Measurements from ENCODE around the gene USP22.
"Not testable (repeated sequence)": the region's sequence is repeated elsewhere in the genome, so short reads cannot be mapped to it uniquely, and the experiment has no call there.

Gene USP22

DNA sequence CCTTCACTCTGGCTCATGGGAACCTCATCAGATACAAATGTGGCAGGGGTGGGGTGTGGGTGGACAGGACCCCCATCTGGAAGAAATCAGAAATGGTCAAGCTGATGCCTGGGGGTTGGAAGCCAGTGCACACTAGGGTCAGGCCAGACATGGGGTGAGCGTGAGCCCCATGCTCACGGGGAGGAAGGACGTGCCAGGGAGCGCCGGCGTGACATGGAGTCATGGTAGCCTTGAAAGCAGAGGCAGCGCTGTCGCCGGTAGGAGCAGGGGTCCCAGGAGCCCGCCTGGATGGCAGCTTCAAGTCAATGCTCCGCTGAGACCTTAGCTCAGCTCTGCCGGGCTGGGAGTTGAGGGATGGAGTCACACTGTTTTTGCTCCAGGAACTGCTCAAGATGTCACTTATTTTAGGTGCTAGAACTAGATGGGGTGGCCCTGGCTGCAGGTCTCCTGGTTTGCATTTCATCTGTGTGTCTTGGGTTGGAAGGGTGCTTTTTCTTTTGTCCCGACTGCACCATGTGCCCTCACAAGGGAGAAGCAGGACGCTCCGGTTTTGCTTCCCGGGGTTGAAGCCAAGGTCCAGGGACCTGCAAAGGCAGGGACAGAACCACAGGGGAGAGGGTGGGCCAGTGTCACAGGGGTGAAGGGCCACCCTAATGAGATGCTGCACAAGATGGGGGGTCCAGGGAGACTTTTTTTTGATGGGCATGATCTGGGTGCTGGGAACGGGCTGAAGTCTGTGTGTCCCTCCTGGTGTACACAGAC, 51.4 kb downstream of the USP22 start:
- FAIRE-seq: no peak
- DNase-seq (ENCODE audit: insufficient read length, low spot score): no peak

DNA sequence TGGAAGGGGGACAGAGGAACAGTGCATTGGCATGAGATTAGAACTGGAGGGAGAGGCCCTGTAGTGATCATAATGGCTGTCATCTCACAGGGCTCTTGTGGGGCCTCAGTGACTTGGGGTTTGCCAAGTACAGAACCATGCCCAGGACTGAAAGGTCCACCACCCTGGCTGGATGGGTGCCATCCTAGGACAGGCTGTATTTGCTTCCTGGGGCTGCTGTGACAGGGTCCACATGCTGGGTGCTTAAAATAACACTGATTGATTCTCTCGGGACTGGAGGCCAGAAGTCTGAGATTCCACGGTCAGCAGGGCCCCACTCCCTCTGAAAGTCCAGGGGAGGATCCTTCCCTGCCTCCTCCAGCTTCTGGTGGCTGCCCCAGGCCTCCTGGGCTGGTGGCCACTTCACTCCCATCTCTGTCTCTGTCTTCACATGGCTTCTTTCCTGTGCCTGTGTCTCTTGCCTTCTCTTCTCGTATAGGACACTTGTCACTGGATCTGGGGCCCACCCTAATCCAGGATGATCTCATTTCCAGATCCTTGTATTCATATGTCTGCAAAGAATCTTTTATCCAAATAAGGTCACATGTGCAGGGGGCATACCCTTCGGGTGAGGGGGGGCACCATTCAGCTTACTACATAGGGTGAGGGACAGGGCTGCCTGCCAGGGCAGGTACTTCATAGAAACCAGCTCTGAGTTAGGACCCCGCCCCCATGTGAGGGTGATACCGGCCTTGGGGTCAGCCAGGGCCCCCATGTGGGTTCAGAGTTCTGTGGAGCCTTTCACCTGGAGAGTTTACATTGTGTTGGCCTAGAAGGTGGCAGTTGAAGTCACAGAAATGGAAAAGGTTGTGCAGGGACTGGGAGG, 52.6 kb downstream of the USP22 start:
- DNase-seq (ENCODE audit: insufficient read length, low spot score) (no peak), FAIRE-seq (no peak)

DNA sequence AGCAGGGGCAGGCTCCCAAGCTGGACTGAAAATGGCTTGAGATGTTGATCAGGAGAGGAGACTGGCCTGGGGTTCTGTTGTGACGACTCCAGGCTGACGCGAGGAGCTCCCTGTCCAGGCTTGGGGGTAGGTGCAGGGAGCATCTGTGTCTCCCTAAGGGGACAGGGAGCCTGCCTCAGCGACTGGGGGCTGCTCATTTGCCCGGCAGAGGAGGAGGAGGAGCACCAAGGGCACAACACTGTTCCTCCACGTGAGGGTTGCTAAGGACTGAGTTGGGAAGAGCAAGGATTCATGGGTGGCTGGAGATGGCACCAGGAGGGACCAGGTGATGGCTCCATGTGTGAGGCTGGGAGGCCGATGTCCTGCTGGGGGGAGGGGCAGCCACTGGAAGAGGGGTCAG, 53.3 kb downstream of the USP22 start:
- no peak for FAIRE-seq
- no peak for DNase-seq (ENCODE audit: insufficient read length, low spot score)

DNA sequence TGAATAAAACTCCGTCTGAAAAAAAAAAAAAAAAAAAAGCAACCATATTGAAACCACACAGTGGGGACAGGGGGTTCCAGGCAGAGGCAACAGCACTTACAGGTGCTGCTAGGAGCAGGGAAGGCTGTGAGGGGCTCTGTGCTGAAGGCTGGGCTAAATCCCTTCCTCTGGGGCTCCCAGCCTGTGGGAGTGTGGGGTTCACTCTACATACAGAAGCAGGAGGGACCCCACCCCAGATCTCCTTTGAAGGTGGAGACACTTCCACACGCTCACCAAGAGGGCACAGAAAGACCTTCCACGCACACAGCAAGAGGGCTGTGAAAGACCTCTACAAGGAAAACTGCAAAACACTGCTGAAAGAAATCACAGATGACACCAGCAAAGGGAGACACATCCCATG, 53.9 kb downstream of the USP22 start:
- no peak for FAIRE-seq
- DNase-seq (ENCODE audit: insufficient read length, low spot score): no peak

DNA sequence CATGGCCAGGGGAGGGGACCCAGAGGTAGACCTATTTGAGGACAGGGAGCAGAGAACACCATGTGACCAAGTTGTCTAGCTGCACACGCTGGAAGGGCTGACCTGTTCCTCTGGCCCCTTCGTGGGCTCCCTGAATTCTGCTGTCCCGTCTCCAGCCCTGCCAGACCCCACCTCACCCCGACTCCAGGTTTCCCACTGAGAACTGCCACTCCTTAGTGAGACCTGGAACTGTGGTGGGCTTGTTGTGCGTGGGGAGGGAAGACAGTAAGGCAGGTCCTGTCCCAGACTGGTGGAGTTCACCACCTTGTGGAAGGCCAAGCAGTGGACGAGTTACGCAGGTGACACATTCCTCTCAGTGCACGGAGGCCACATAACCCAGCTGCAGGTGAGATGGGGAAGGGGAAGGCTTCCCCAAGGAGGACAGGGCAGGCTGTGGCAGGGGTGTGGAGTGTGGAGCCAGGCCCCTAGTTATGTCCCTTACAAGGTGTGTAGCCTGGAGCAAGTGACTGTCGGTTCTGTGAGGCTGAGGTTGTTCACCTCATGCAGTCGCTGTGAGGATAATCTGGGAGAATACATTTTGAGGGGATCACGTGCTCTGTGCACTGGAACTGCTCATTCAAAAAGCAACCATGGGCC, 54.7 kb downstream of the USP22 start:
- DNase-seq (ENCODE audit: insufficient read length, low spot score): no peak

DNA sequence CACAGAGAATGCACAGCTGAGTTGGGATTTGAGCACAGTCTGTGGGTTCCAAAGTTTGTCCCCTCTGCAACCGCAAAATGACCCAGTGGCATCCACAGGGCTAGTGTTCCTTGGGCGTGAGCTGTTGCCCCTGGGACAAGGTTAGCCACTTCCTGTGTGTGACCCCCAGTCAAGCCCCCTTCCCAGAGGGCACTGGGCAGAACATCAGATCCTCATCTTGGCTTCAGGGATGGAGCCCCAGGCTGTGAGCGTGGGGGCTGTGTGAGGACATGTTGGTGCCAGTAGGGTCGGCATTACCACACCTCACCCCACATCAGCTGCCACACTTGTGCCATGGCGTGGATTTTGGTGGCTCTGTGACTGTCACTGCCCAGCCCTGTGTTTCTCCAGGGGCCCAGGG, 55.3 kb downstream of the USP22 start:
- FAIRE-seq: peak; percentile 44

More for the DNA sequence above, 54.7 kb downstream of the USP22 start:
- peak; percentile 59 for FAIRE-seq

DNA sequence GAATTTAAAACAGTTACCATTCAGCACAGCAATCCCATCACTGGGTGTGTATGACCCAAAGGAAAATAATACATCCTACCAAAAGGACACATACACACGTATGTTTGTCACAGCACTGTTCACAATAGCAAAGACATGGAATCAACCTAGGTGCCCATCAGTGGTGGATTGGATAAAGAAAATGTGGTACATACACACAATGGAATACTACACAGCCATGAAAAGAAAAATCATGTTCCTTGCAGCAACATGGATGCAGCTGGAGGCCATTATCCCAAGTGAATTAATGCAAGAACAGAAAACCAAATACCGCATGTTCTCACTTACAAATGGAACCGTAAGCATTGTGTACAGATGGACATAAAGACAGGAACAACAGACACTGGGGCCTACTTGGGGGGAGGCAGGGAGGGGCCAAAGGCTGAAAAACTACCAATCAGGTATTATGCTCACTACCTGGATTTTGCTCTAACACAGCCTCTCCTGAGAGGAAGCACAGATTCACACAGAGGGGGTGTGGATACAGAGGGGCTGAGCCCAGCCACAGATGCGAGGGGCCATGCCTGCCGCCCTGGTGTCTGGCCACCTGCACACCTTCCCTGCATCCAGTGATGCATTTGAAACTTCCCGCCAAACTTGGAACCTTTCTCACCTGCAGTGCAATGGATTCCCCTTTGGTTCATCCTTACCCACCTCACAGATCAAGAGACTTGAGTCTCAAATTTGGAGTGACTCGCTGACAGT, 55.9 kb downstream of the USP22 start:
- no peak for DNase-seq (ENCODE audit: insufficient read length, low spot score)
- FAIRE-seq: peak; percentile 48

More for the DNA sequence above, 55.3 kb downstream of the USP22 start:
- DNase-seq (ENCODE audit: insufficient read length, low spot score): no peak

DNA sequence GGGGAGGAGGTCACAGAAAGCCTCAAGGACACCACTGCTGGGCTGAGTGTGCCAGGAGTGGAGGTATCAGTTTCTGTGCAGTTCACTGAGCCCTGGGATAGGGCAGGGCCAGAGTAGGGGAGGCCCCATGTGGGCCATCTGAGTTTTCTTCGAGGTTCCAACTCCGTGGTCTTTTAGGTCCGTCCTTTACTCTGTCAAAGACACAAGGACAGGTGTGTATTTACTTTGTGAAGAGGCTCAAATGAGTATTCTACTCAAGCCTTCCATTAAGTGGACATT, 59.5 kb downstream of the USP22 start:
- no peak for DNase-seq (ENCODE audit: insufficient read length, low spot score)

DNA sequence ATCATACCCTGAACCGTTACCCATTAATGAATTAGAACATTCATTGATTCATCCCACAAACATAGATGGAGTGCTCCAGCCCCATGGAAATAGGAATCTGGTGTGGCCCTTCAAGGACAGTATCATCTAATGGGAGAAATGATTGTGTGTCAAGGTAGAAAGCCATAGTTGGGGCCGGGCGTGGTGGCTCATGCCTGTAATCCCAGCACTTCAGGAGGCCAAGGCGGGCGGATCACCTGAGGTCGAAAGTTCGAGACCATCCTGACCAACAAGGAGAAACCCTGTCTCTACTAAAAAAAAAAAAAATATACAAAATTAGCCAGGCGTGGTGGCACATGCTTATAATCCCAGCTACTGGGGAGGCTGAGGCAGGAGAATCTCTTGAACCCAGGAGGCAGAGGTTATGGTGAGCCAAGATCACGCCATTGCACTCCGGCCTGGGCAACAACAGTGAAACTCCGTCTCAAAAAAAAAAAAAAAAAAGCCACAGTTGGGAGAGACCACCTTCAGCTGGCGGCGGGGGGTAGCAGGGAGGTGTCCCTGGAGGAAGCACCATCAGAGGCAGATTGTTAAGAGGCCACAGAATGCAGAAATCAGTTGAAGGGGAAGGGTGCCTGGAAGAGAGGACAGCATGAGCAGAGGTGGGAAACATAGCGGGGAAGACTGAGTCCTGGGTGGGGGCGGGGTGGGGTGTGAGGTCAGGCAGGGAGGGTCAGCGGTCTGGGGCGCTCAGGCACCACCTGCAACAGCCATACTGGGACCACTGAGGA, 60.0 kb downstream of the USP22 start:
- no peak for DNase-seq (ENCODE audit: insufficient read length, low spot score)
- no peak for FAIRE-seq

More for the DNA sequence above, 59.5 kb downstream of the USP22 start:
- FAIRE-seq: no peak

DNA sequence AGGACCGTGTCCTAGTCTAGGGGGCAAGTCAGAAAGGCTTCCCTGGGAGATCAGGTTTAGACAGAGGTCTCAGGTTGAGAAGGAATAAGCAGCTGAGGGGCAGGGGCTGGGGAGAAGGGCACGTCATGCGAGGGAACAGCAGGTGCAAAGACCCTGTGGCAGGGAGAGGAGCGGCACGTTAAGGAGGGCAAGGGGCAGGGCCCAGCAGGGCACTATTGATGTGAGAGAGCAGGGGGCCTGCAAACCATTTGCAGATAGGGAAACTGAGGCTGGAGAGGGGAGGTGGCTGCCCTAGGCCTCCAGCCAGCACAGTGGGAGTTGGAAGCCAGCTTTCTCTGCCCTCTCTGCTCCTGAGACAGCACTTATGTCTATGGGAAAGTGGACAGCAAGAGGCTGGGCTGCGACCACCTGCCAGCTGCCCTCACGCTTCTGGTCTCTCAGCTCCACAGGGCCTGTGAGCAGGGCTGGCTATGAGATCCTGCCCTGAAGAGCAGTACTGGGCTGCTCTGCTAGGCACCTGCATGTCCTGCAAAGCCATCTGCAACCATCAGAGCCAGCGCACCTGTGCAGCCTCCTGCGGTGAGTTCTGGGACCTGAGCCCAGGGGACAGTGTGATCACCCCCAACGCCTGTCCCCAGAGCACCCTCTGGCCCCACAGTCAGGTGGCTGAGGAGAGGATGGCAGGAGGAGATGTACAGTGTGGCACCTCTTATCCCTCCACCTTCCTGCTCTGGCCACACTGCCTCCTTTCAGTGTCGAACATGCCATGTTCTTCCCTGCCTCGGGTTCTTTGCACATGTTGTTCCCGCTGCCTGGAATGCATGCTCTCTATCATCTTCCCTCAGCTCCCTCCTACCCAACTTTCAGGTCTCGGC, 61.5 kb downstream of the USP22 start:
- no peak for FAIRE-seq
- DNase-seq (ENCODE audit: insufficient read length, low spot score): no peak

DNA sequence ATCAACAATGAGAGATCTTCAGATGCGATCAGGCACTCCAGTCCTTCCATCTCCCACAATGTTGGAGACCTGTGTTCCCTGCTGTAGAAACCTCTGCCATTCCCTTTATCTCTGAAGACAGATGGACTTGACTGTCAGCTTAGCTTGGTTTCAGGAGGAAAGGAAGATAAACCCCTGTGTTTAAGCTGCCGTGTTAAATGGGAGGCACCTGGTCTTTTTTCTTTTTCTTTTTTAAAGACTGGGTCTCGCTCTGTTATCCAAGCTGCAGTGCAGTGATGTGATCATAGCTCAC, 63.1 kb downstream of the USP22 start:
- DNase-seq (ENCODE audit: insufficient read length, low spot score): no peak
- FAIRE-seq: no peak

DNA sequence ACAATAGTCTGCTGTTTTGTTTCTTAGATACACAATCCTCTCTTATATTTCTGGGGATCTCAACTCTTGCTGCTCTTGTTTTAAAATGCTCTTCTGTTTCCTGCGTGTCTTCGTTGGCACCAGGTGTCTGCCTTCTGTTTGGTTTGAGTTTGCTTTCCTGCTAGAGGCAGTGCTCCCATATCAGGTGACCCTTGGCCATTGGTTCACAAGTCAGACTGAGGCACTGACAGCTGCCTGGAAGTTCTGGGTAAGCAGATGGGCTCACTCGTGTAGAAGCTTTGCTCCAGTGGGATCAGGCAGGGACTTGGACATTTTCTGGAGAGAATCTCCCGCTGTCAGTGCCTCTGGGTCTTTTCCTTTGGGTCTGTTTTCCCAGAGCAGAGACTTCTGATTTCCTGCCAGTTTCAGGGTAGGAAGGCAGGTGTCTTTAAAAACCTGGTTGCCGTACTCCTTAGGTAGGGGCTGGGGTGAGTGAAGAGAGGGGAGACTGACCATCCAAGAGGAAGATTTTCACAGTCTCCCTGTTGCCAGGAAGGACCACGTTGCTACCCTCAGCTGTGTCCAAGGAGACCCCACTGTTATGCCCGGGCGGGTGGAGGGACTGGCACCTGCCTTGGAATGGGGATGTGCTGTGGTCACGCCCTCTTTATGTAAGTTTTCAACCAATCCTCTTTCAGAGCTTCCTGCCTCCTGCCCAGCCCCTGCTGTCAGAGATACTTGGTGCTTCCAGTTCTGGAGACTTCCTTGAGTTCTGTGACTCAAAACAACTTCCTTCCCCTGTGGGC, 63.6 kb downstream of the USP22 start:
- DNase-seq (ENCODE audit: insufficient read length, low spot score): not testable (repeated sequence)
- peak; percentile 68 for FAIRE-seq

DNA sequence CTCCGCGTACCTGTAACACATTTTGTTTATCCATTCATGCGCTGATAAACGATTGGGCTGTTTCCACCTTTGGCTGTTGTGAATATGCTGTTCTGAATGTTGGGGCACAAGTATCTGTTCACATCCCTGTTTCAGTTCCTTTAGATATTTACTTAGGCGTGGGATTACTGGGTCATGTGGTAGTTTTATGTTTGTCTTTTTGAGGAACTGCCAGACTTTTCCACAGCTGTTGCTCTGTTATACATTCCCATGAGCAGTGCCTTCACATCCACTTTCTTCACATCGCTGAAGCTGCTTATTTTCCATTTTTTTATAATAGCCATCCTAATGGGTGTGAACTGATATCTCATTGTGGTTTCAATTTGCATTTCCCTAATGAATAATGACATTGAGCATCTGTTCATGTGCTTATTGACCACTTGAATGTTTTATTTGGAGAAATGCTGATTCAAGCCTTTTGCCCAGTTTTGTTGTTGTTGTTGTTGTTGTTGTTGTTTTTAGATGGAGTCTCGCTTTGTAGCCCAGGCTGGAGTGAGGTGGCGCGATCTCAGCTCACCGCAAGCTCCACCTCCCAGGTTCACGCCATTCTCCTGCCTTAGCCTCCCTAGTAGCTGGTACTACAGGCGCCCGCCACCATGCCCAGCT, 65.1 kb downstream of the USP22 start:
- DNase-seq (ENCODE audit: insufficient read length, low spot score): not testable (repeated sequence)
- FAIRE-seq: peak; percentile 51

DNA sequence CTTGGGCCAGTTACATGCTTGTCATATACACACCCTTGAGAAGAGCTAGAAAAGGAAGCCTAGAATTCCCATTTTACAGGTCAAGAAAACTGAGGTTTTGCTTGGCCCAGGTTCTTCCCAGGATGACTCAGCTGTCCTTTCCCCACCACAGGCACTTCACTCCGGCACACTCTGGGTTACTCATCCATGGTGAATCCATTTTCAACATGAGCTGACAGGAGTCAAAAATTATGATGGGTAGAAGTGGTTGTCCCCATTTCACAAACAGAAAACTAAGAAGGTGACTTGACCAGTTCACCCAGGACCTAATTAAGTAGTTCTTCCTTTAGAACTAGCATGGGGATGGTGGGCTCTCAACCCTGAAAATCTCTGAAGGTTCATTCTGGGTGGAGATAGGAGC, 67.2 kb downstream of the USP22 start:
- FAIRE-seq: no peak

DNA sequence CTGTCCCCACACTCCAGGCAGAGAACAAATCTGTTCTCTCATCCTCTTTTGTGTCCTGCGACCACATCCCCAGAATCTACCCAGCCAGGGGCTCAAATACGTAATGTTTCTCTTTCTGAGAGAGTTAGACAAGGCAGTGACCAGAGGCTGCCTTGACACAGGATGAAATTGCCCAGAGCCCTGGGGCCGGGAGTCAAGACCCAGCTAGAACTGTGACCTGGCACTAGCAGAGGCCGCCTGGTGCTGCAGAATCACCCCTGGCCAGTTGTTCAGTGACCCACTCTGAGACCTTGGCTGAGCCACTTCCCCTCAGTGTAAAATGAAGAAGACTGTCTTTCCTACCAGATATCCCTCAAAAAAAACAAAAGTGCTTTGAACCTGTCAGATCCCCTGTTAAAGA, 72.5 kb downstream of the USP22 start:
- no peak for FAIRE-seq
- no peak for DNase-seq (ENCODE audit: insufficient read length, low spot score)

More for the DNA sequence above, 67.2 kb downstream of the USP22 start:
- no peak for DNase-seq (ENCODE audit: insufficient read length, low spot score)

DNA sequence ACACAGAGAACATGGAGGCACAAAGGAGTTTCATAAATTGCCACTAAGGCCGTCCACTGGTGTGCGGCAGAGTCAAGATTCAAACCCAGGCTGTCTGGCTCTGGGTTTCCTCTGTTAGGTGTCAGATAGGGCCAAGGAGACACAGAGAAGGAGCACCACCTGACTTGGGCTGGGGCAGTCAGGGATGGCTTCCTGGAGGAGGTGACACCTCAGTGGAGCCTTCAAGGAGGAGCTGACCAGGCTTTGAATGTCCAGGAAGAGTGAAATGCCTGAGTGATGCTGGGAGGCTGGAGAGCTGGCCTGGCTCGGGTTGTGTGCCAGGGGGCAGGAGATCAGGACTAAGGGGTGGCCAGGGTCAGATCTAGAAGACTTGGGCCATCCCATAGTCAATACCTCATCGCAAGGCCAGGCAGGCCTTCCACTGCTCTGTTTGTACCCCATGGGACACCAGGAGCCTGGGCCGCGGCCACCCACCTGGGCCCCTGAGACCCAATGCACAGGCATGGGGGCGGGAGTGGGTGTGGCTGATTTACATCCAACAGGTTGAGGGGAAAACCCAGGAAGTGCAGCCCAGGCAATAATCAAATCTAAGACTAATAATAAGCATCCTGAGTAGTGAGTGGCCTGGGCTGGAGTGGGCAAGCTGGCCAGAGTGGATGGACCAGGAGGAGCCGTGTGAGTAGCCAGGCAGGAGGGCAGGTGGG, 73.7 kb downstream of the USP22 start:
- FAIRE-seq: no peak
- DNase-seq (ENCODE audit: insufficient read length, low spot score): no peak

DNA sequence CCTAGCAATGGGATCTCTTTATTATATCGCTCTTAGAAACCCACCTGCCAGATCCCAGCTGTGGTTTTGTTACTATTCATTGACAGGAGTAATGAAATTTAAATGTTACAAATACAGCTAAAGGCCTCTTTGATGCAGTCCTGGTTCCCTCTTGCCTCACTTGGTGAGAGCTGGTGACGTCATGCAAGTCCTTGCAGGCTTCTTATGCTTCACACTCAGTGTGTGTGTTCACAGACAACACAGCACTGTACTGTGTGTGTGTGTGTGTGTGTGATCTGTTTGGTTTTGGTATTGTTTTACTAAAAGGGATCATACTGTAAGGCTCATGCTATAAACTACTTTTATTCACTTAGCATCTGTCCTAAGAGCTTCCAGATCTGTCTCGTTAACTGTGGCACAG, 75.0 kb downstream of the USP22 start:
- peak; percentile 13 for FAIRE-seq
- DNase-seq (ENCODE audit: insufficient read length, low spot score): no peak

DNA sequence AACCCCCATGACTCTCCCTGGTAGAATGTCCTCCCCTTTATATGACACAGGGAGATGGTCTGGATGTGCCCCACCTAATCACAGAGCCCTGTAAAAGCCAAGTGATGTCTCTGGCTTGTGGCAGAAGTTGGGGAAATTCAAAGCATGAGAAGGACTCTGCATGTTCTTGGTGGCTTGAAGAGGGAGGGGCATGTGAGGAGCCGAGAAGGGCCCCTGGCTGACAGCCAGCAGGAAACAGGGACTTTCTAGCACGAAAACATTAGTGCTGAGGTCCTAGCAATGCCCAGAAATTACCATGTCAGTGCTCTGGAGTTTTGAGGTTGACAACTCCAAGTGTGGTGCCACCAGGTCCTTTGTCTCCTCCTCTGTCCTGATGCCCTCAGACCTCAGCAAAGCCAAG, 75.9 kb downstream of the USP22 start:
- FAIRE-seq: no peak
- no peak for DNase-seq (ENCODE audit: insufficient read length, low spot score)

Data from HTR-8/SVneo (cell line).